ENCODE measurements around the gene AXIN2.
"Not testable (repeated sequence)": the region's sequence is repeated elsewhere in the genome, so short reads cannot be mapped to it uniquely, and the experiment has no call there.

The AXIN2 gene

DNA sequence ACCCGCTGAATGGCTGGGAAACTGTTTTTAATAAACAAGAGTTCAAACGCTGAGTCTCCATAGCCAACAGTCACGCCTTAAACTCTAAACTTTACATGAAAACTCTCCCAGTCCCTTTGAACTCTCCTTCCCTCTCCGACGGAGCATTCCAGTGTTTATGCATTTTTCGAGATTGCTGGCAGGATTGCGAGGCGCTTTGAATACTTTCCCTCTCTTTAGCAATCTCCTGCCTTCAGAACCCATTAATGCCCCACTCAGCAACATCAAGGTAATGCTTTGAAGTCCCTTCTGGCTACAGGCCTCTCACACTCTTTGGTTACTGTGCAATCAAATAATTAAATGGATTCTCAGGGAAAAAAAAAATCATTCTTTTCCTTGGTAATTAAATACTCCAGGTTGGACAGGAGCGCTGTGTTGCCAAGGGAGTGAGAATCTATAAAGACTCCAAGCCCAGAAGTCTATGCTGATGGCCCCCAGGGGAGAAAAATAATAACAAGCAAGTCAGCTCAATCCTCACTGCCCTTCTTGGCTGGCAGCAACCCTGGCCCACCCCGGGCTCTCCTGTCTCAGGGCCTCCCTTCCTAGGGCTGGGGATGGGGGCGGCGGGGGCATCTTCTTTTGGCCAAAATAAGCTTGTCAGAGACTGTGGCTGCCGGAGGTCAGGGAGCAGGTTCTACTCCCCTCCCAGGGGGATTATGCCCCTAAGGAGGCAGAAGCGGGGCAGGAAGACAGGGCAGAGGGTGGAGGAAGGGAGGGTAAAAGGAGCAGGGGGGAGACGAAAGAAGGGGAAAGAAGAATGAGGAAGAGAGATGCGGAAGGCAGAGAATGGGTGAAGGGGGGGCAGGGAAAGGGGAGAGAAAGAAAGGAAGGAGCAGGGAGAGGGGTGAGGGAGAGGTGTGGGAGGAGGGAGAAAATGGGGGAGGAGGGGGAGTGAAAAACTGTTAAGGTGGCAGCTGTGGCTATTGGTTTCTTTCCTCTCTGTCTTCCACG, 45.2 kb downstream of the AXIN2 start:
- DNase-seq, result no peak

DNA sequence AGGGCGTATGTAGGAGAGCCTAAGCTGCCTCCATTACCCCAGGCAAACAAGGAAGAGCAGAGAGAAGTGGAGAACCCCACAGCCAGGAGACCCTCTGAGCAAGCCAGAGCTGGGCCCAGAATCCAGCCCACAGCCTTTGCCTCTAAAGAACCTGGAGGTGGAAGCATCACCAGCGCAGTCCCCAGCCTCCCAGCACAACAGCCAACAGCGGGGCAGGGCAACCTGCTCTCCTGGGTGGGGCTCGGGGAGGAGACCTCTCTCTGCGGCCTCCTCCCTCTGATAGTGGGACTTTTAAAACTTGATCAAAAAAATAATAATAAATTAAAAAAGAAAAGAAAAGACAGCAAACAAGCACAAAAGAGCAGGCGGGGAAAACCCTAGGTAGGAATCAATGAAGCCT, 45.9 kb downstream of the AXIN2 start:
- no peak for DNase-seq

DNA sequence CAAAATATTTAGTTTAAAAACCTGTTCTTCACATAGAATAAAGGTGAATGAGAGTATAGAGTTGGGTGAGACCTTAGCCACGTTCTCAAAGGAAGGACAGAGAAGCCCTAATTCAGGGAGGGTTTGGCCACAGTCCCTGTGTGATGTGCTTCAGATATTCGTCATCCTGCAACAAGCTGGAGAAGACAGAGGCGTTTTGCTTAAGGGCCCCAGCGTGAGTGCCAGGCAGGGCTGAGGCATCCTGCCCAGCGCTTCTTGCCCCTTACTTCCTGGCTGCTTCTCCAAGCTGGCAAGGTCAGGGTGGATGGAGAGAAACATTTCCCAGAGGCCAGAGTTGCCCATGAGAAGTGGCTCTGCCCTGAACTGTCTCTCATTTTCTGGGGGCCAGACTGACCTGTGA, 46.9 kb downstream of the AXIN2 start:
- peak; percentile 34 for DNase-seq

DNA sequence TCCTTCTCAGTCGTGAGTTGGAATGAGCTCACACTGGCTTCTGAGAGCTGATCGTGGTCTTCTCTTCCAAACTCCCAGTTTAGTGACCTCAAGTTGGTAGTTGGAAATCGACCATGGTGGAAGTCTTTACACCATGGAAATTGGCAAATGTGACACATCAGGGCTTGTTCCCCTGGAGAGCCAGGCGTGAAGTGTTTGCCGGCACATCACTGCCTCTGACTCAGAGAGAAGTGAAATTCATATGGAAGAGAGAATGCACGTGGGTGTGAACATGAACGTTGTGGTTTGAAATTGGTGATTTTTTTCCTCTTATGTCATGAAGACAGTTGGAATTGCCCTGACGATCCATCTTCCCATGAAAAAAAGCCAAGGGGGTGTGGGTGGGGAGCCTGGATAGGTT, 47.4 kb downstream of the AXIN2 start:
- peak; percentile 56 for DNase-seq

DNA sequence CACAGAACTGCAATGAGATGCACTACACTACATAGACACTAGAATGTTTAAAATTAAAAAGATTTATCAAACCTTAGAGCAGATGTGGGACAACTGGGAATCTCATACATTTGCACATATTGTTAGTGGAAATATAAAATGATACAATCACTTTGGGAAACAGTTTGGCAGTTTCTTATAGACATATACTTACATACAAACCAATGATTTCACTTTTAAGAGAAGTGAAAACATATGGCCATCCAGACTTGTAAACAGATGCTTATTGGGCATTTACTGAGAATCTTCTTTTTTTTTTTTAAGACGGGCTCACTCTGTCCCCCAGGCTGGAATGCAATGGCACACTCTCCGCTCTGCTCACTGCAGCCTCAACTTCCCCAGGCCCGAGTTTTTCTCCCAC, 50.1 kb downstream of the AXIN2 start:
- no peak for DNase-seq

DNA sequence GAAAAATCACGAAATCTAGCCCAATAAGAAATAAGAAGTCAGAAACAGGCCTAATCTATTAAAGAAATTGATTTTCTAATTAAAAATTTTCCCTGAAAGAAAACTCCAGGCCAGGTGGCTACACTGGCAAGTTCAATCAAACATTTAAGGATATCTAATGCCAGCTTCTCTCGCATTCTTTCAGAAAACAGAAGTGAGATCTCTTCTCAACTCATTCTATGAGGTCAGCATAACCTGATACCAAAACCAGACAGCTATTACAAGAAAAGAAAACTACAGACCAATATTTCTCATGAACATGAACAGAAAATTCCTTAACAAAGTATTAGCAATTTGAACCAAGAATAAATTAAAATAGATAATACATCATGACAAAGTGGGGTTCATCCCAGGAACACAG, 52.4 kb downstream of the AXIN2 start:
- no peak for DNase-seq

DNA sequence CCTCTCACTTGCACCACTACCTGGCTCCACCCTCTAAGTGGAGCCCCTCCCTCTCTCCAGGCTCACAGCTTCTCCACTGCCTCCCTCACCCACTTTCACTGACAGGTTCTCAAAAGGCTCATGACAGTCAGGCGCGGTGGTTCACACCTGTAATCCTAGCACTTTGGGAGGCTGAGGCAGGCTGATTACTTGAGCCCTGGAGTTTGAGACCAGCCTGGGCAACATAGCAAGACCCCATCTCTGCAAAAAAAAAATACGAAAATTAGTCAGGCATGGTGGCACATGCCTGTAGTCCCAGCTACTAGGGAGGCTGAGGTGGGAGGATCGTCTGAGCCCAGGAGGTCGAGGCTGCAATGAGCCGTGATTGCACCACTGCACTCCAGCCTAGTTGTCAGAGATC, 56.8 kb downstream of the AXIN2 start:
- DNase-seq, result not testable (repeated sequence)

DNA sequence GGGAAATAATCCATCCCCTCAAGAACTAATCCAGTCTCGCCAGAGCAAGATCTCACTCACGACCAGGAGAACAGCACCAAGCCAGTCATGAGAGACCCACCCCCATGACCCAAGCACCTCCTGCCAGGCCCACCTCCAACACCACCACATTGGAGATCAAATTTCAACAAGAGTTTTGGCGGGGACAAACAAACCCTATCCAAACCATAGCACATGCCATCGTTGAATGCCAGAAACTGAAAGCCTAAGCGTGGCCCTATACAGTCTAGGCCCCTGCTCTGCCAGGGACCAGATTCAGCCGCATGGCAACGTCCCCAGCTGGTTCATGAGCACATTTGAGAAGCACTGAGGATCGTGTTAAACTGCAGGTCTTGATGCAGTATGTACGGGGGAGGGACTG, 57.3 kb downstream of the AXIN2 start:
- DNase-seq, result no peak

DNA sequence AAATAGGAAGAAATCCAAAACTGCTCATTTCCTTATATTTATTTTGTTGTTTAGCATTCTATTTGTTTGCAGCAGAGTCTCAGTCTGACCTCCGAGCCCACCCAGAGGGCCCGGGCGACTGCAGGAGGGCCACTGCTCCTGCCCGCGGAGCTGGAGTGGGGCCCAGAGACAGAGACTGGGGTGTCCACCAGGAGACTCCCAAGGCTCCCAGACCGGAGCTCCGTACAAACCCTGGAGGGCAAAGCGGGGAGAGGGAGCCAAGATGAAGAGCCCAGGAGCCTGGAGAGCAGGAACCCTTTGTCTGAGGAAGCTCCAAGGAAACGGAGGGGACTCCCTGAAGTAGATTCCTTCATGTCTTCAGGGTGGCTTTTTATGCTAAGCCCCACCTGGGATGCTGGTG, 57.9 kb downstream of the AXIN2 start:
- no peak for DNase-seq

DNA sequence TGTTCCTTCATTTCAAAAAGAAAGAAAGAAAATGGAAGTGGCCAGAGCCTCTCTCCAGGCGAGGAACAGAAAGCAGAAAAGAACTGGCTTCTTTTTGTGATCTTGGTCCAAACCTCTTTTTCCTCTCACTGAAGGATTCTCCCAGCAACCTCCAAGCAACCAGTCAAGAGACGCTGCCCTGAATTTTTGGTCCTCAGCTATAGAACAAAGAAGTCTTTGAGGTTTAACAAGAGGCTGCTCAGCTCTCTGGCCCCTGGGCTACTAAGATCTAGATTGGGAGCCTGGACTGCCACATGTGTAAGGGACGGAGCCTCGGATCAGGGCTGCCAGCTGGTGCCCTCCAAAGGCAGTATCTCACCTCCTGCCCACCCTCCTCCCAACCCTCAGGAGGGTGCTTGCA, 62.6 kb downstream of the AXIN2 start:
- DNase-seq, result no peak

DNA sequence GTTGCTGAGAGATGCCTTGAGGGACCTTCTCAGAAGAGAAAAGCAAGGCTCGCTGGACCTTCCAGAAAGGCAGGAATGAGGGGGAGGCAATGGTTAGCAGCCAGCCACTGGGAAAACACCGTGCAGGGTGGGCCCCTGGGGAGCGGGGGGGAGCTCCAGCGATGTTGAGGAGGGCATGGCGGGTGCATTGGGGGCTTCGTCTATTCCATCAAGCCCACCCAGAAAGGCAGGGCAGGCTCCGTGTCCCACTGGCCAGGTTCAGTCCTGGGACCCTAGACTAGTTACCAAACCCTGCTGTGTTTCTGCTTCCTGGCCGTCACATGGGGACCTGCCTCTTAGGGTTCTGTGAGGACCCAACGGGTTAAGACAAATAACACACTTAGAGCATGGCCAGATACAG, 64.6 kb downstream of the AXIN2 start:
- no peak for DNase-seq

DNA sequence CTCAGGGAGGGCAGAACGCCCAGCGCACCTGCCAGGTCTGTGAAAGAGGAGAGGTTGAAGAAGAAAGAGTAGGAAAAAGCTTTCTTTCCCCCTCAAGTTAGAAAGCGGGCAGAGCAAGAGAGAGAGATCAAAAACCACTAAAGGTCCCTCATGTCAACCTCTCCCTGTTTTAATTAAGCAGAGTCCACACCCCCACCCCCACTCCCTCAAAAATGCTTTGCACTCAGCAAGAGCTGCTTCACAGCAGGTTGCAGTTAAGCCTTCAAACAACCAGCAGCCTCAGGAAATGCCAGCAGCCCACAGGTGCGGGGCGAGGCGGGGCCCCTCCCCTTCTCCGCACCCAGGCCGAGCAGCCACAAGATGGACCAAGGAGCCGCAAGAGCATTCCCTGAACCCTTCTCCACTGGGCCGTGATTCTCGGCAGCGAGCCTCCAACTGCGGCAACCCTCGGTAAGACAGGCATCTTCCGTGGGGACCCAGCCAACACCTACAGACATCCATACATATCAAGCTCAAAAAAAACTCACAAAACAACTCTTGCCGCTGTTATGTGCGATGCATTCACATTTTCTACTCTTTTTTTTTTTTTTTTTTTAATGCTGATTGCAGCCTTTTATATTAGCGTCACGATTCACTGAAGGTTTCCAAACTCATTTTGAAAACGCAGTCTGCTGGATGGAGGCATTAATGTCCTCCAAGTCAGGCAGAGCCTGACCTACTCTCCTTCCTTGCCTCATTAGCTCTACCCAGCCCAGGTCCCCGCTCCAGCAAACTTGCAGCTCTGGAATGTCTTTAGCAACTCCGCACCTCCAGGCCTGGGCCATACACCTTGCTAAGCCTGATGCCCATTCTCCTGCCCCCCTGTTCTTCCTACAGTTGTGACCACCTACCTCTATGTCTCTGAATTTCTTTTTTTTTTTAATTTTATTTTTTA, 66.1 kb downstream of the AXIN2 start:
- DNase-seq, result peak; percentile 7

DNA sequence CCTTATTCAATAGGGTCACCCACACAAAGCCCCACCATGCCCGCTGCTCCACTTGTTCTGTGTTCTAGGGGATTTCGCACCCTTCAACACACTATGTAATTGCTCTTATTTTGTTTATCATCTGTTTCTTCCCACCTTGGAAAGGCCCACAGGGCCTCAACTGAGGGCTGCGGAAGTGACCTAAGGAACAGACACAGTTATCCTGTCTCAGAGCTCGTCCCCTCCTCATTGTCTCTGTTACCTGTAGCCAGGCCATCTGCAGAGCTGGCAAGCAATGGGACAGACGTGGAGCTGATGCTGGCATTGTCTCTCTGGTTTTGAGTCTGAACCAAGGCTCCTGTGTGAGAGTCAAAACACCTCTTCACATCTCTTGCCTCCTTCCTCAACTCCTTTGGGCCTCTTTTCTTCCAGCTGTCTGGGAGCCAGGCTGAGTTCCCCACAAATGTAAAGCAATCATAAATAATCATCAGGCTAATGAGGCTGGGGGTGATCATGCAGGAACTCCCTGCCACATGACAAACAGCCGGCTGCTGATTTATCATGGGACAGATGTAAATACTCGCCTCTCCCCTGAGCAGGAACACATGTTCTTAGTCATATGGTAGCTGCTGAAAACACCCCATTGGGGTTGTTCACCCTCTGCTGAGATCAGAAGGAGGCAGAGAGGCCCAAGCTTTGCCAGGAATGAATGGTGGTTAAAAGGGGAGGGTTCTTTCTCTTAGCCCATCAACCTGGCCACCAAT, 71.9 kb downstream of the AXIN2 start:
- no peak for DNase-seq

DNA sequence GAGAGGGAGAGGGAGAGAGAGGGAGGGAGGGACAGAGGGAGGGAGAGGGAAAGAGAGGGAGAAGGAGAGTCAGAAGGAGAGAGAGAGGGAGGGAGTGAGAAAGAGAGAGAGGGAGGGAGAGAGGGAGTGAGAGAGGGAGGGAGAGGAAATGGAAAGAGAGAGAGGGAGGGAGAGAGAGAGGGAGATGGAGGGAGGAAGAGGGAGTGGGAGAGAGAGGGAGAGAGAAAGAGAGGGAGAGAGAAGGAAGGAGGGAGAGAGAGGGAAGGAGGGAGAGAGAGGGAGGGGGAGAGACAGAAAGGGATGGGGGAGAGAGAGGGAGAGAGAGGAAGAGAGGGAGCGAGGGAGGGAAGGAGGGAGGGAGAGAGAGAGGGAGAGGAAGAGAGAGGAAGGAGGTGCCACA, 72.8 kb downstream of the AXIN2 start:
- no peak for DNase-seq

DNA sequence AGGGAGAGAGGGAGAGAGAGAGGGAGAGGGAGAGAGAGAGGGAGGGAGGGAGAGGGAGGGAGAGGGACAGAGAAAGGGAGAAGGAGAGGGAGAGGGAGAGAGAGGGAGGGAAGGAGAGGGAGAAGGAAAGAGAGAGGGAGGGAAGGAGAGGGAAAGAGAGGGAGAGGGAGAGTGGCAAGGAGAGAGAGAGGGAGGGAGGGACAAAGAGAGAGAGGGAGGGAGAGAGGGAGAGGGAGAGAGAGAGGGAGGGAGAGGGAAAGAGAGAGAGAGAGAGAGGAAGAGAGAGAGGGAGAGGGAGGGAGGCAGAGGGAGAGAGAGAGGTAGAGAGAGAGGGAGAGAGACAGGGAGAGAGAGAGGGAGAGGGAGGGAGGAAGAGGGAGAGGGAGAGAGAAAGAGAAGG, 73.5 kb downstream of the AXIN2 start:
- DNase-seq, result no peak

DNA sequence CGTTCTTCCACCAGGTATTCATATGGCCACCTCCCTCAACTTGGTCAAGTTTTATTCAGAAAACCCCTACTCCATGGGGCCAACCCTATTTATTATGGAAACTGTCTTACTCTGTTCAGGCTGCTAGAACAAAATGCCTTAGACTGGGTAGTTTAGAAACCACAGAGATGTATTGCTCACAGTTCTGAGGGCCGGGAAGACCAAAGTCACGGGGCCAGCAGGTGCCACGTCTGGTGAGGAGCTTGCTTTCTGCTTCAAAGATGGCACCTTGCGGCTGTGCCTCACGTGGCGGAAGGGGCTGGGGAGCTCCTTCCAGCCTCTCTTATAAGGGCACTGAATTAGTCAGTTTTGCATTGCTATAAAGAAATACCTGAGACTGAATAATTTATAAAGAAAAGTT, 74.3 kb downstream of the AXIN2 start:
- peak; percentile 37 for DNase-seq

DNA sequence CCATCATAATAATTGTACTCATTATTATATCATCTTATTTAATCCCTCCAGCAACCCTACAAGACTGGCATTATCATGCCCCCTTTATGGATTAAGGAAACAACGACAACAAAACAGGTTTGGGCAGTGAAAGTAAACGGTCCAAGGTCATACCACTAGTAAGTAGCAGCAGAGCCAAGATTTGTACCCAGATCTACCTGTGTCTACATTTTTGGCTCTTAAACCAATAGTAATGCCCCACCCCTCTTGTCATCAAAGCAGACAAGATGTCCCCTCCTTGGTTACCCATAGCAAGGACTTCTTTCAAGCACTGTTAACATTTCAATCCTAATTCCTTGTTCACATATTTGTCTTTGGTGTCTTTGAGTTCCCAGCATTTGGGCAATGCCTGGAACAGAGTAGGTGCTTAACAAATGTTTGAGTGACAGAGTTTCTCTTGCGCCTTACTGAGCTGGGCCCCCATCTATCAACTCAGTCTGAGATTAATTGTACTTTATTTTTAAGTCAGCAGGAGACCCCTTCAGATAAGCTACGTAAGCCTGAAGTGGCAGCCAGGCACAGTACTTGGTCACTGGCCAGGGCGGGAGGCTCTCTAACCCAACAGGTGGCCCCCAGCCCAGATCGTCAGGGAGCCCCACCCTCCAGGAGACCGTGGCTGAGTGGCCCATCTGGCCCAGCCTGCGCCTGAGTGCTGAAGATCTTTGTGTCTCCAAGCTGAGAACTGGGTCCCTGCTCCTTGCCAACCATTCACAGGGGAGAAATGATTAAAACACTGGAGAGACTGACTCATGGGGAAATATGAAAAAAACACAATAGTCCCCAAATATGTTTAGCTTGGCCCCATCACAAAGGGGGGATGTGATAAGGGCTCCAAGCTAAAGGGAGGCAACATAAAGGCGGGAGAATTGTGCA, 75.8 kb downstream of the AXIN2 start:
- DNase-seq, result no peak

DNA sequence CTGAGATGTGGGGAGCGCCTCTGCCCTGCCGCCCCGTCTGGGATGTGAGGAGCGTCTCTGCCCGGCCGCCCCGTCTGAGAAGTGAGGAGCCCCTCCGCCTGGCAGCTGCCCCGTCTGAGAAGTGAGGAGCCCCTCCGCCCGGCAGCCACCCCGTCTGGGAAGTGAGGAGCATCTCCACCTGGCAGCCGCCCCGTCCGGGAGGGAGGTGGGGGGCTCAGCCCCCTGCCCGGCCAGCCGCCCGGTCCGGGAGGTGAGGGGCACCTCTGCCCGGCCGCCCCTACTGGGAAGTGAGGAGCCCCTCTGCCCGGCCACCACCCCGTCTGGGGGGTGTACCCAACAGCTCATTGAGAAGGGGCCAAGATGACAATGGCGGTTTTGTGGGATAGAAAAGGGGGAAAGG, 77.0 kb downstream of the AXIN2 start:
- DNase-seq, result not testable (repeated sequence)

DNA sequence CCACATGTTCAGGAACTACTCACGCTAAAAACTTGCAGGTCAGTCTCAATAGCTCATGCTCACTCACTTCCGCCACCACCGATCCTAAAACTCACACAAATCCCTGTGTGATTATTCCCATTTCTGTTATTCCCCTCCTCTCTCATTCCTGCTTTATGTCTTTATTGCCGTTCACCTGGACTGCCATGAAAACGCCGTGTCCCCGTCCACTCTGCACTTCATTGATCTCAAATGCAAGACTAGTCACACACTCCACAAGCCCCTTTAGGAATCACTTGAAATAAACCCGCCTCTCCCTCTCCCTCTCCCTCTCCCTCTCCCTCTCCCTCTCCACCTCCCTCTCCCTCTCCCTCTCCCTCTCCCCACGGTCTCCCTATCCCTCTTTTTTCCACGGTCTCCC, 78.0 kb downstream of the AXIN2 start:
- no peak for DNase-seq

DNA sequence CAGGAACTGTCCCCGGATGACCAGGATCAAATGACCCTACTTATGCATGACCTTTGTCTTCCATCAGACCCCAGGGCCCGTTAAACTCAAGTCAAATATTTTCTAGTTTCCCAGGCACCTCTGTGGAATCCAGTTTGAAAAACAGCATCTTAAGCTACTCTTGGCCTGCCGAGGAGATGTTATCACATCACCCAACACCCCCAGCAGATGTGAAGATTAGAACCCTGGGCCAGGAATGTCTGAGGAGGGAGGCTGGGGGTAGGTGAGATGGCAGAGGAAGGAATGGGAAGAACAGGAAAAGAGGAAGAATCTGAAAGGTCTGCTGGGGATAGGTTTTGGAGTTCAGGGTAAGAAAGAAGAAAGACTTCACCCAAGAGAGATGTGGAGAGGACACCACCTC, 79.2 kb downstream of the AXIN2 start:
- DNase-seq, result no peak

DNA sequence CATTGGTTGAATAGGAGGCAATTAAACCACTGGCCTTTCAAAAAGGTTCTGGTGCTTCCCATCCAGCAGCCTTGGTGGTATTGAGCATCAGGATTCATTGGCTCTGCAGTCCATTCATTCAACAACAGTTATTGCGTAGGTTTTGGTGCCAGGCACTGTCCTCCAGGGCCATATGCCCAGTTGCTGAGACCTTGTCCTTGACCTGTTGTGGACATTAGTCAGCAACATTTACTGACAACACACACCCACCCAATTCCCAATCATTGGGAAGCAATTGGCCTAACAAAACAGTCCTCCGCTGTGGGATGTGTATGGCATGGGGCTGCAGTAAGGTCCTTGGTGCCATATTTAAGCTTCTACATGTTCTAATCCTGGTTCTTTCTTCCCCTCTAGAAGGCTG, 82.2 kb downstream of the AXIN2 start:
- no peak for DNase-seq
